Right lobe of liver (tissue), 4 donors: ENCODE results near the gene ADIPOR2.

Experiments used
- CTCF ChIP-seq, 4 donors: fragments of 200-600 bp in 3 of 4; fragments of 450-650 bp in 1 of 4; IDR thresholded peaks; one replicate each; pipeline versions ENCODE4 v1.5.1 to v1.8.0; 2016 to 2022; ENCODE audit warnings: antibody characterized with exemption in 4 of 4, mild to moderate bottlenecking in 2 of 4
- POLR2A ChIP-seq: fragments of 450-650 bp; IDR thresholded peaks from one replicate; pipeline ENCODE4 v1.6.1; 2017; ENCODE audit warnings: antibody characterized with exemption, mild to moderate bottlenecking
- donor health status: DM: no; HTN: no; CAD: no.
- donor health status: DM: no; HTN: no; CAD: no.
- donor health status: DM: no; HTN: yes; CAD: no.

GRCh38 chr12:1810931-1811280 is 120.0 kb downstream of the ADIPOR2 start:
- no peak for TF ChIP-seq CTCF (IDR thresholded peaks at IDR 0.05)
- no peak for TF ChIP-seq POLR2A
